Measurements from ENCODE around the gene HIBCH.

HIBCH gene

DNA sequence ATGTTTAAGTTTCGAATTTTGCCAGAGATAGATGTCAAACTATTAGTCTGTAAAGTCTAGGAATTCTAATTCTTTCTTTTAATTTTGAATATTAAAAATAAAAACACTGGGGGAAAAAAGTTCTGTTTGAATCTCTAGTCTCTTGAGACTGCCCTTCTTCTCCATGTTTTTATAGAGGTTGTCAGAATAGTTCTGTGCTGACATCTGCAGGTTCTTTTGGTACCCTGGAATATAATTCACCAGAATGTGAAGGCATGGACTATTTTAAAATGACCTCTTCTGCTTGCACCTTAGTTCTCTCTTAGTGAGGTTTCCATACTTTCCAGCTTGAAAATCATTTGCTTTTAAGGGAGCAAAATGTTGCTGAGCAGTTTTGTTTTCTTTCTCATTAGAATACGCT is 136.1 kb downstream of the HIBCH start:
- H3K4me3 ChIP-seq (ENCODE audit: low read depth, low read length): no peak overlapping the region
- TF ChIP-seq, protein P1, sequence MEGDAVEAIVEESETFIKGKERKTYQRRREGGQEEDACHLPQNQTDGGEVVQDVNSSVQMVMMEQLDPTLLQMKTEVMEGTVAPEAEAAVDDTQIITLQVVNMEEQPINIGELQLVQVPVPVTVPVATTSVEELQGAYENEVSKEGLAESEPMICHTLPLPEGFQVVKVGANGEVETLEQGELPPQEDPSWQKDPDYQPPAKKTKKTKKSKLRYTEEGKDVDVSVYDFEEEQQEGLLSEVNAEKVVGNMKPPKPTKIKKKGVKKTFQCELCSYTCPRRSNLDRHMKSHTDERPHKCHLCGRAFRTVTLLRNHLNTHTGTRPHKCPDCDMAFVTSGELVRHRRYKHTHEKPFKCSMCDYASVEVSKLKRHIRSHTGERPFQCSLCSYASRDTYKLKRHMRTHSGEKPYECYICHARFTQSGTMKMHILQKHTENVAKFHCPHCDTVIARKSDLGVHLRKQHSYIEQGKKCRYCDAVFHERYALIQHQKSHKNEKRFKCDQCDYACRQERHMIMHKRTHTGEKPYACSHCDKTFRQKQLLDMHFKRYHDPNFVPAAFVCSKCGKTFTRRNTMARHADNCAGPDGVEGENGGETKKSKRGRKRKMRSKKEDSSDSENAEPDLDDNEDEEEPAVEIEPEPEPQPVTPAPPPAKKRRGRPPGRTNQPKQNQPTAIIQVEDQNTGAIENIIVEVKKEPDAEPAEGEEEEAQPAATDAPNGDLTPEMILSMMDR (IDR thresholded peaks at IDR 0.05; ENCODE audit: control insufficient read depth, extremely low read depth, insufficient read depth): peak; percentile 19; the same call in 1 of the 2 replicates
- no peak for DNase-seq (ENCODE audit: low read depth)

DNA sequence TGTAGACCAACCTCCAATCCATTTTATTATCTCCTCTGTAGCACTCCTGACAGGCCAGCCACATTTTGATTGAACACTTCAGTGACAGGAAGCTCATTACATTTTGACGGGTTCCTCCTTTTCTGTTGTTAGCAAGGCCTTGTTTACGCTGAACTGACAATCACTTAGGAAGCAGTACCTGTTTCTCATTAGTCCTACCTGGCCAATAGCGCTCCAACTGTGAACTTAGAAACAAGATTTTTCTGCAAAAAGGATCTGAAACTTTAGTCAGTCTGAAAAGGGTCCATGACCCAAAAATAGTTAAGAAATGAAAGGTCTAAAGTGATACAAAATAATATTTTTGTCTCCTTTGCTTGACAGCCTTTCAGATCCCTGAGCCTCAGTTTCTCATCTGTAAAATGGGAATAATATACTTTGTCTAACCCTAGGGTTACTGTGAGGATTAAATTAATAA is 137.5 kb downstream of the HIBCH start:
- TF ChIP-seq, protein P1 (IDR thresholded peaks at IDR 0.05; ENCODE audit: control insufficient read depth, extremely low read depth, insufficient read depth): no peak
- DNase-seq (ENCODE audit: low read depth): no peak
- no peak overlapping the region for H3K4me3 ChIP-seq (ENCODE audit: low read depth, low read length)

DNA sequence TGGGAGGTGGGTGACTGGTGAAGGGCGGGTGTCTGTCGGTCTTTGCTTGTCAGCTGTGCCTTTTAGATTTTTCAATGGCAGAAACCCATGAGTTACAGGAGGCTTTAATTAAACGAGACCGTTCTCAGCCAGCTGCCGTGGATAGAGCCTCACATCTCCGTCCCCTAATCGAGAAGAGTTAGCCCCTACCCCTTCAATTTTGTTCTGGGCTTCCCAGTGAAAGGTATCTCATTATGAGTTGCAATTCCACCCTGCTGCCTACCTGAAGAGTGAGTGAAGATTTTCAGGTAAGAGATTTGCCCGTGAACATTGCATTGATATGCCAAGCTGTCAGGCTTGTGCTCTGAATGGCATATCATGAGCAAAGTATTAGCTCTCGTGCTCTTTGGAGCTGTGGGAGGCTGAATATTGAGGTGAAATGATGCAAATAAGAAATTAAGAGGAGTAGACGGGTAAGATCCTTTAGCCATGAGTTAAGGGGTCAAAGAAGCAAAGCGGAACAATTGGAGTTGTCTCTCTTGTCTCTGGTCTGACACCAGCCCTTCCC is 138.4 kb downstream of the HIBCH start:
- DNase-seq (ENCODE audit: low read depth): no peak
- no peak overlapping the region for H3K4me3 ChIP-seq (ENCODE audit: low read depth, low read length)
- TF ChIP-seq, protein P1 (IDR thresholded peaks at IDR 0.05; ENCODE audit: control insufficient read depth, extremely low read depth, insufficient read depth): no peak

DNA sequence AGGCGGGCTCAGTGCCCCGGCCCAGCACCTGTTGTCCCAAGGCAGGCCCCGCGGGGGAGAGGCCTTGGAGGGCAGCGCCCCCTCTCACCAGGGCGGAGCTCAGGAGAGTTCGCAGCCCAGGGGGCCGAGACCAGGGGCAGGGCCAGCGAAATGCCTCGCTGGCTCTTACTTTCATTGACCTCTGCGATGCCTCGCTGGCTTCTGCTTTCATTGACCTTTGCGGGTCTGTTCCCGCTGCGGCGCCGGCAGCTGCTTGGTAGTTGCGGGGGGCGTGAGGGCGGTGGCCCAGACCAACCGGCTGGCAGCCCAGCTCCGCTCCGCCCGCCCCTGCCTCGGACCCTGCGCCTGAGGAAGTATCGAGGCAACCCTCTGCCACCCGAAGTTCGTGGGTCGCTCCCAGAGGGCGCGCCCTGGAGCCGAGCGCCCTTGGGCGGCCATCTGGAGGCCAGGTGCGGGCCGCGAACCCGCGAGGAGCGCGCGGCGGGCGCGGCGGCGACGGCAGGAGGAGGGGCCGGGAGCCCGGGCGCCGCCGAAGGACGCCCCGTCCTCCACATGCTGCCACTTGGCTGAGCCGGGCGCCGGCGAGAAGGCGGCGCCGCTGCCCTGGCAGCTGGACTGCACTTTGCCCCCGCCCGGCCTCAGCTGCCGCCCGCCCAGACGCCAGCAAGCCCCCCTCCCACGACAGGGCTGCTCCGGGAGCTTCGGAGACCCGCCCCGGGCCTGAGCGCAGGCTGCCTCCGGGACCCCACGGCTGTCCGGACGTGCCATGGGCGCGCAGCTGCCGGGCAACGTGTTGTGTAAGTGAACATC is 139.1 kb downstream of the HIBCH start:
- DNase-seq (ENCODE audit: low read depth): no peak
- TF ChIP-seq, protein P1 (IDR thresholded peaks at IDR 0.05; ENCODE audit: control insufficient read depth, extremely low read depth, insufficient read depth): no peak
- H3K4me3 ChIP-seq (ENCODE audit: low read depth, low read length): no peak overlapping the region

DNA sequence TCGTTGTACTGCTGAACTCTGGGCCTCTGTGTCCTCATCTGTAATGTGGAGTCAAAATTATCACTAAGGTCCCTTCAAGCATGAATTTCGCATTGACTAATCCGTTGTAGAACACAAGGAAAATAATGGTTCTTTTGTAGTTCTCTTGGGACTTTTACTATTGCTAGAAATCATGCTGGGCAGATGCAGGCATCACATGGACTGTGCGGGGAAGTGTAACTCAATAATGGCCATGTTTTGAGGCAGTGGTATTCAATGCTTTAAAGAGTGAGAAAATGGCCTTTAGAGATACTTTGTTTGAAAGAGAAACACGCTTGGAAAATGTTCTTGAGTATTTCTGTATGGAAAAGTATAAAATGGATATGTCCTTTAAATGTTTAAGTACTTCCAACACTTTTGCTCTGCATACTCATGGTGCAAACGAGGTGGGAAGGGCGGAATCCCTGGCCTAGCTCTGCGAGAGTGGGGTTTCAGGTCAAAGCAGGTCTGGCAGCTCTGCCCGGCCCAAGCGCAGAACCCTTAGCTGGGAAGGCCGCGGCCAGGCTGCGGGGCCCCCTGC is 139.8 kb downstream of the HIBCH start:
- no peak for DNase-seq (ENCODE audit: low read depth)
- TF ChIP-seq, protein P1 (IDR thresholded peaks at IDR 0.05; ENCODE audit: control insufficient read depth, extremely low read depth, insufficient read depth): no peak
- no peak overlapping the region for H3K4me3 ChIP-seq (ENCODE audit: low read depth, low read length)

DNA sequence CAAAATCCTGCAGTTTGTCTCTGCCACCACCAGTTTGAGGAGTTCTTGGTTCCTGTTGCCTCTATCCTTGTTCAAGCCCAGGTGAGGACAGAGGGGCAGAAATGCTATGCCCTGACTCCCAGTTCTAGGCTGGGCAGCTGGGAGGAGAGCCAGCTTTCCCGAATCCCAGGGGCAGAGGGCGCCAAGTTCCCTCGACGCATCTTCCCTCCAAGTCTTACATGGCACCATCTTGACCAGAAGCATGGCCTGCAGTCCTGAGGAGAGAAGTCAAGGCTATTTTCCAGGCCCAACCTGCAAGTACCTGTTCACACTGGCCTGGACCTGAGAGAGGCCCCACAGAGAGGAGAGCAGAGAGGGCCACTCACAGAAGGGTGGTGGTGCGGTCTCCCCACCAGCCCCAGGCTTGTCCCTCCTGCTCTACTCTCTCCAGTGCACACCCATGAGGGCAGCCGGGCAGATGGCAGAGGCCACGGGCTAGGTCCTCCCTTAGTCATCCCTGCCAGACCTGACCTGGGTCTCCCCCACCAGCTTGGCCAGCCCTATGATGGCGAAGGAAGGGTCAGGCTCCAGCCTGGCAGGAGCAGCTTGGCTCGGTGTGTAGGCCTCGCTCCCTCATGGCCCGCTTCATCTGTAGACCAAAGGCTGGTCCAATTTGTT is 141.4 kb downstream of the HIBCH start:
- DNase-seq (ENCODE audit: low read depth): no peak
- H3K4me3 ChIP-seq (ENCODE audit: low read depth, low read length): no peak overlapping the region
- TF ChIP-seq, protein P1 (IDR thresholded peaks at IDR 0.05; ENCODE audit: control insufficient read depth, extremely low read depth, insufficient read depth): no peak
